Measurements from ENCODE around the gene MAP4K5.

GRCh38 chr14:50403419-50403818 lies 128.9 kb downstream of the MAP4K5 start:
- TF ChIP-seq NFYB (CRISPR knock-in tag; conservative IDR thresholded peaks at IDR 0.05; ENCODE audit: low read depth) (no peak), CTCF (IDR thresholded peaks at IDR 0.05) (no peak)
